Stimulated activated CD8-positive, alpha-beta memory T cell treated with anti-CD3 and anti-CD28 coated beads, Interleukin-12 subunit alpha, Interleukin-12 subunit beta, amount 100 ng/mL, for 24 hours (primary cell): Measurements from ENCODE around the gene LRRC74B.
"Not testable (repeated sequence)": the region's sequence is repeated elsewhere in the genome, so short reads cannot be mapped to it uniquely, and the experiment has no call there.

Experiments
- DNase-seq: peaks from one replicate; pipeline ENCODE4 v3.0.0-alpha.2; 2020; ENCODE audit errors: extremely low read depth

The LRRC74B gene

GRCh38 chr22:21031545-21032036 lies 14.2 kb upstream of the LRRC74B start:
- DNase-seq: no peak

DNA sequence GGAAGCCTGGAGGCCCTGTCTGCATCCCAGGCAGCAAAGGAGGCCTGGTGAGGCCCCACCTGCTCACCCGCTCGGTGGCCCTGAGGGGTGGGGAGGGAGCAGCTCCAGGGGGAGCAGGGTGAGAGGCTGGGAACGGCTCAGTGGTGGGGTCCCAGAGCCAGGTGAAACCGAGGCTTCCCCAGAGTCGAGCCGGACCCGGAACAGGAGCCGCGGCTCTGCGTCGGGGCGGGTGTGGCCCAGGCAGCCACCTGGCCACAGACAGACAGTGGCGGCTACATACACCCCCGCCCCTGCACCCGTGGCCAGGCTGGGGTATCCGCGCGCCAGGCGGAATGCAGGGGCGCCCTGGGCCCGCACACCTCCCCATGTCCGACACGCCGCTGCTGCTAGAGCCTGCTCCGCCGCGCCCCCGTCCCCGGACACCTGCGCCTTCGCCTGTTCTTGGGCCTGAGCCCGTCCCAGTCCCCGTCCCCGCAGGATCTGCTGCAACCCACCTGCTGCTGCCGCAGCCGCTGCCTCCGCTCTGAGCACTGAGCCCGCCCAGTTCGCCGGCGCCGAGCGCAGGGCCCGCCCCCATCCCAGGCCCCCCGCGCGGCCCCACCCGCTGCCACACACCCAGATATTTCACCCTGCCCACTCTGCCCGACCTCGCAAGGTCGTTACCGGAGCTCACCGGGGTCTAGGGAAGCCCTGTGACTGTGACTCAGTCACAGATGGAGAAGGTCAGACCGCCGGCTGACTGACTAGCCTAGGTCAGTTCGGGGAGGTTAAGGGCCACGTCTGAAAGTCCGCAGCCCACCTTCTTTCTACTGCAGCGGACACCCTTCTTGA lies 13.5 kb upstream of the LRRC74B start, which contains the start of gene SLC7A4:
Gene SLC7A4 (minus strand): TSS at position 525 of the 831 bp plus-strand sequence. CDS start 749 bp downstream, outside the sequence.
- DNase-seq: no peak

- DNase-seq: no peak
These were observed 12.7 kb upstream of the LRRC74B start for GRCh38 chr22:21032868-21033688.

DNA sequence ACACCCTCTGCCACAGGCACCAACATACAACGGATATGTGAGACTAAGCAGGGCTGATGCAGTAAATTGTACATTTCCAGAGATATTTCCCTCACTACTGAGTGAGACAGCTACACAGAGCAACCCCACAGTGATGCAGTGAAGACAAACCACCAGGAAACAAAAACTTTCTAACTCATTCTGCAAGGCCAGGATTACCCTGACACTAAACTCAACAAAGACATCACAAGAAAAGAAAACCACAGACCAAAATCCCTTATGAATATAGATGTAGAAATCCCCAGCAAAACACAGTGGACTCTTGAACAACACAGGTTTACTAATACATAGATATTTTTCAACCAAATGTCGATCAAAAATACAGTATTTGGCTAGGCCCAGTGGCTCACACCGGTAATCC lies 11.9 kb upstream of the LRRC74B start:
- DNase-seq: no peak

DNA sequence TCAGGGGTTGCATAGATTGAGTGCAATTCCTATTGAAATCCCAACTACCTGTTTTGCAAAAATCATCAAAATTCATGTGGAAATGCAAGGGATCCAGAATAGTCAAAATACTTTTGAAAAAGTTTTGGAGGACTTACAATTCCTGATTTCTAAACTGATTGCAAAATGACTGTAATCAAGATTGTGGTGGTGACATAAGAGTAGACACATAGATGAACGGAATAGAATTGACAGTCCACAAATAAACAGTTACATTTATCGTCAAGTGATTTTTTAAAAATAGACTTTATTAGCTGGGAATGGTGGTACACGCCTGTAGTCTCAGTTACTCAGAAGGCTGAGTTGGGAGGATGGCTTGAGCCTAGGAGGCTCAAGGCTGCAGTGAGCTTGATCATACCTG lies 10.8 kb upstream of the LRRC74B start:
- no peak for DNase-seq

DNA sequence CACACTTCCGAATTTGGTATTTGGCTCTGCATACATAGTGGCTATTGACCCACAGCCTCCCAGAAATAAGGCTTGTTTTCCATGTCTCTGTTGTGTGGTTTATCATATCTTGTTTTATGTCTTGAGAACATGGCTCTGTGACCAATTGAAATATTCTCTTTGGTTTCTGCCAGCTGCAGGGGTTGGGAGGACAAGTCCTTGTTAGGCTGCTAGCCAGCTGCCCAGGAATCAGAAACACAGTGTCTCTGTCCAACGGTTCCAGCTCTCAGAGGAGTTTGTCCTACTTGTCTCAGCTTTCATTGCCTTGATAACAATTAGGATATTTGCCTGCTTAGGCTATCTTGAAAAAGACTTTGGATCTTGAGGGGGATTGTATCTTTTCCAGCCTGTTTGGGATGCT lies 7.3 kb upstream of the LRRC74B start:
- no peak for DNase-seq

- not testable (repeated sequence) for DNase-seq
These were observed 6.6 kb upstream of the LRRC74B start for GRCh38 chr22:21039158-21039557.

DNA sequence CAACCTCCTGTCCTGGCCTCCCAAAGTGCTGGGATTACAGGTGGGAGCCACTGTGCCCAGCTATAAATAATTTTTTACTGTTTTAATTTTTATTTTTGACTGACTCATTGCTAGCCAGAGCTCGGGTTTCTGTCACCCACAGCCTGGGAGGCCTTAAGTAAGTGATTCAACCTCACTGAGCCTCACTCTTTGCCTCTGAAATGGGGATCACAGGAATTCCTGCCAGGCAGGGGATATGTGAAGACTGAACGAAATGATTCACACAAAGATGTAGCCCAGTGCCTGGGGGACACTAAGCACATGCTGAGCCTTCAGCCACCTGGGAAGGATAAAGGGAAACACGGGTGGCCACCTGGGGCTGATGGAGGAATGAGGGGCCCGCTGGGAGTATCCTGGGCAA lies 3.8 kb upstream of the LRRC74B start:
- DNase-seq: no peak

GRCh38 chr22:21042978-21043859 lies 2.5 kb upstream of the LRRC74B start:
- no peak for DNase-seq

DNA sequence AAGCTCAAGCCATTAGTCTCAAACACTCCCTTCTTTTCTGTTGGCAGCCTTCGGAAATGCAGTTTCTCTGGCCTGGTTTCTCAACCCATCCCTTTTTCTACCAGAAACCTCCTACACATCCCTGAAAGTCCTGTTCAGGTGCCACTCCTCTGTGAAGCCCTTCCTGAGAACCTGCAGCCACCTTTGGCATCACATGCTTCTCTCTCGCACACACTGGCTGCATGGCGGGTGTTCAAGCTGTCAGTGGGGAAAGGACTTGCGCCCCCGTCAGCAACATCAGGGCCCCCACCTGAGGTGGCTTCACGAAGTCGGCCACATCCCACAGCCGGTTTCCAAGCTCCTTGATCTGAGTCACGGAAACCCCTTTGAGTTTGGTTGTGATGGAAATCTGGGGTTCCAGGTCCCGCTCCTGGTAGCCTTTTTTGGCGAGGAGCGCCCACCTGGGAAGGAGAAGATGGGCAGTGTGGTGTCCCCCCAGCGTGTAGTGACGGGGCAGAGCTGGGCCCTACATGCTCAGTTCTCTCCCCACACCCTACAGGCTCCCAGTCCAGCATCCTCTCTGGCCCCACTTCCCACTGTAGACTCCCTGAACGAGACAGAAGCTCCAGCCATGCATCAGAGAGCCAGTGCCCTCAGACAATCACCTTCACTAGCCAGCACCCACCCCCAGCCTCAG lies 1.7 kb upstream of the LRRC74B start:
- no peak for DNase-seq

DNA sequence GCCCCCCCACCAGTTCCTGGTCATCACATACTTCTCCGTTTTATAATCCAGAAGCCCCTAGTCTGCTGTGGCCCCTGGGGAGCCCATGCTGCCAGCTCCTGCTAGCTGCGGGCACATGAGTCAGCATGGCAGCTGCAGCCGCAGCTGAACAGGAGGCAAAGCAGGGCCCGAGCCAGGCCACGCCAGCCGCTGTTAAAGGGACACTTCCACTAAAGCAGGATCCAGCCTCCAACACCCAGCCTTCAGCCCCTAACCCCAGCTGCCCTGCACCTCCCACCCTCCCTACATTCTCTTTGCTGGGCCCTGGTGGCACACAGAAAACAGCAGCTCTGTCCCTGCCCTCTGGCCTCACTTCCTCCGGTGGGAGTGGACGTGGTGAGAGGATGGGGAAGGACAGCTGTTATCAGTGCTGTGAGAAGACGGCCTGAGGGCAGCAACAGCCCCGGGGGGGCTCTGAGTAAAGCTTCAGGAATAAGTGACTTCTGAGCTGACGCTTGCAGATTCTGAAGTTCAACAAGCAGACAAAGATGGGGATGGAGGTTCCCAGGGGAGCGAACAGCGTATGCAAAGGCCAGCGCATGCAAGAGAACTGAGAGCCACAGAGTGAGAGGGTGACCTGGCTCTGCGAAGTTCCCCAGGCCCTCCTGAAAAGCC lies 688 bp upstream of the LRRC74B start:
- DNase-seq: no peak

DNA sequence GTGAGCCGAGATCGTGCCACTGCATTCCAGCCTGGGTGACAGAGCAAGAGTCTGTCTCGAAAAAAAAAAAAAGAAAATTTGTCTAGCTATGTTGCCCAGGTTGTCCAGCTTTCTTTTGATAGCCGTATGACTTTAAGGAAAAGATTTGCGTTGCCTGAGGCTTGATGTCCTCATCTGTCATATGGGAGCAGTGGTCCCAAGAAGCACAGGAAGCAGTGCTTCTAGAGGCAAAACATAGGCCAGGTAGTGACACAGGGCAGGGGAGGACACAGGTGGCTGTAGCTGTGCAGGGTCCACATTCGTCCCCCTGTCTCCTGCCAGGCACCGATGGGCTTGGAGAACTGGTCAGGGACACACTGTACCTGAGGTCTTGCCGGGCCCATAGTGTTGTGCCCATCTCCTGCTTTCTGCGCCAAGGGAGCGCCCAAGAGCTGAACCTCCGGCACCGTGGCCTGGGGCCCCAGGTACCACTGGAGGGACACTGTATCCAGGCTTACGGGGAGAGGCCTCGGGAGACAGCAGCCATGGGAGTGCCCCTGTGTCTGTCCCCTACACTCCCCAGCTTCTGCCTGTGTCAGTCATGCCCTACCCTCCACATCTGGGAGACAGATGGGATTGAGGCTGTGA lies 1.4 kb downstream of the LRRC74B start:
- DNase-seq: no peak

- no peak for DNase-seq
These were observed 2.0 kb downstream of the LRRC74B start for GRCh38 chr22:21047730-21048129.

DNA sequence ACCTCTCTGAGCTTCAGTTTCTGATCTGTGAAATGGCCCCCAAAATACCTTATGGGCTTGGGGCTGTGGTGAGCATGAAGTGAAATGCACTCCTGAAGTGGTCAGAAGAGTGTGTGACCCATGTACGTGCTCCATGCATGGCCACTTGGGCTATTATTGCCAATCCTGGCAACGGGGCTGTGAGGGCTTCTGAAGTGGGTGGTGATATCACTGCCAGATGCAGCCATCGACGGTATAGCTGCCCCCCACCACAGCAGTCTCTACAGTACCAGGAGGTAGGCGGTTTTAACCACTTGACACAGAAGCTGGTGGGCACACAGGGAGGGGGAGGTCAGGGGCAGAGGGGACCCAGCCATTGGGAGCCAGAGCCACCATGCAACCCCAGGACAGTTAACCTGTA lies 2.7 kb downstream of the LRRC74B start:
- not testable (repeated sequence) for DNase-seq

DNA sequence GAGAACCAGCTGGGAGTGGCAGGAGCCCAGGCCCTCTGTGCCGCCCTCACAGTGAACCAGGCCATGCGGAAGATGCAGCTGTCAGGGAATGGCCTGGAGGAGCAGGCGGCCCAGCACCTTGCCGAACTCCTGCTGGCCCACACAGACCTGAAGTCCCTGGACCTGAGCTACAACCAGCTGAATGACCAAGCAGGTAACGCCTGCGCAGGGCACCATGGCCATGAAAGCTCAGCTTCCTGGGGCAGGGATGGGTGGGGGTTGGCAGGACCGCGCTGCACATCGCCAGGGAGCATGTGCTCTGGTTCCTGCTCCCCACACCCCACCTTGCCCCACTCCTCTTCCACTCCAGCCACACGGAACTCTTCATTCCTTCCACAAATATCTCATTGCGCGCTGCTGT lies 3.2 kb downstream of the LRRC74B start:
- DNase-seq: not testable (repeated sequence)

GRCh38 chr22:21051145-21051830 lies 5.5 kb downstream of the LRRC74B start:
- no peak for DNase-seq

GRCh38 chr22:21051831-21052400 lies 6.2 kb downstream of the LRRC74B start:
- DNase-seq: no peak

GRCh38 chr22:21052715-21053459 lies 7.1 kb downstream of the LRRC74B start:
- DNase-seq: no peak
